GM13976 (cell line): ENCODE data around the gene SLU7.

Experiments
- DNase-seq: peaks from one replicate; pipeline ENCODE4 v3.0.0; 2012; ENCODE audit warnings: low spot score
- in situ Hi-C: fragments of 300-500 bp; cut with MboI; formaldehyde crosslinking; loops from one replicate; pipeline ENCODE4 v1.12.0; 2022; ENCODE audit warnings: low sequenced_read_pairs, mixed read lengths, inconsistent platforms; ENCODE audit not compliant: unreplicated experiment
- TF ChIP-seq, protein P1 (sequence below): IDR thresholded peaks from 2 replicates; pipeline ENCODE4 v1.5.1; 2012; ENCODE audit warnings: borderline replicate concordance, mild to moderate bottlenecking; ENCODE audit not compliant: insufficient read depth; ENCODE audit errors: extremely low read depth, missing control alignments, control extremely low read depth

The SLU7 gene

DNA sequence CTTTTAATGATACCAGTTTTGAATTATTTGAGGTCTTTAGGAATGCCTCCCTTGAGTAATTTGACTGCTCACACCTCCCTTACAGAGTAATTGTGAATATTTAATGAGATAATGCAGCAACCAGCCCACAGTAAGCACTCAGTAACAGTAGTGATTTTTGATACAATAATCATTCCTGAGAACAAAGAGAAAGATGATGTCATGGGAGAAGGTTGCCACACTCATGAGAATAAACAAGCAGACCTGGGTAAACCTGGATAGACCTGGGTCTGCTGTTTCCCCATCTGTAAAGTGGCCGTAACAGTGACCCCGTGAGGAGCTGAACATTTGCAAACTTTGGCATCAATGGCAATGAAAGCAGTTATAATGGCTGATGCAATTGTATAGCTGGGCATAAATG is 52.7 kb downstream of the SLU7 start:
- TF ChIP-seq, protein P1, sequence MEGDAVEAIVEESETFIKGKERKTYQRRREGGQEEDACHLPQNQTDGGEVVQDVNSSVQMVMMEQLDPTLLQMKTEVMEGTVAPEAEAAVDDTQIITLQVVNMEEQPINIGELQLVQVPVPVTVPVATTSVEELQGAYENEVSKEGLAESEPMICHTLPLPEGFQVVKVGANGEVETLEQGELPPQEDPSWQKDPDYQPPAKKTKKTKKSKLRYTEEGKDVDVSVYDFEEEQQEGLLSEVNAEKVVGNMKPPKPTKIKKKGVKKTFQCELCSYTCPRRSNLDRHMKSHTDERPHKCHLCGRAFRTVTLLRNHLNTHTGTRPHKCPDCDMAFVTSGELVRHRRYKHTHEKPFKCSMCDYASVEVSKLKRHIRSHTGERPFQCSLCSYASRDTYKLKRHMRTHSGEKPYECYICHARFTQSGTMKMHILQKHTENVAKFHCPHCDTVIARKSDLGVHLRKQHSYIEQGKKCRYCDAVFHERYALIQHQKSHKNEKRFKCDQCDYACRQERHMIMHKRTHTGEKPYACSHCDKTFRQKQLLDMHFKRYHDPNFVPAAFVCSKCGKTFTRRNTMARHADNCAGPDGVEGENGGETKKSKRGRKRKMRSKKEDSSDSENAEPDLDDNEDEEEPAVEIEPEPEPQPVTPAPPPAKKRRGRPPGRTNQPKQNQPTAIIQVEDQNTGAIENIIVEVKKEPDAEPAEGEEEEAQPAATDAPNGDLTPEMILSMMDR = no peak
- in situ Hi-C loops = no loop called here

DNA sequence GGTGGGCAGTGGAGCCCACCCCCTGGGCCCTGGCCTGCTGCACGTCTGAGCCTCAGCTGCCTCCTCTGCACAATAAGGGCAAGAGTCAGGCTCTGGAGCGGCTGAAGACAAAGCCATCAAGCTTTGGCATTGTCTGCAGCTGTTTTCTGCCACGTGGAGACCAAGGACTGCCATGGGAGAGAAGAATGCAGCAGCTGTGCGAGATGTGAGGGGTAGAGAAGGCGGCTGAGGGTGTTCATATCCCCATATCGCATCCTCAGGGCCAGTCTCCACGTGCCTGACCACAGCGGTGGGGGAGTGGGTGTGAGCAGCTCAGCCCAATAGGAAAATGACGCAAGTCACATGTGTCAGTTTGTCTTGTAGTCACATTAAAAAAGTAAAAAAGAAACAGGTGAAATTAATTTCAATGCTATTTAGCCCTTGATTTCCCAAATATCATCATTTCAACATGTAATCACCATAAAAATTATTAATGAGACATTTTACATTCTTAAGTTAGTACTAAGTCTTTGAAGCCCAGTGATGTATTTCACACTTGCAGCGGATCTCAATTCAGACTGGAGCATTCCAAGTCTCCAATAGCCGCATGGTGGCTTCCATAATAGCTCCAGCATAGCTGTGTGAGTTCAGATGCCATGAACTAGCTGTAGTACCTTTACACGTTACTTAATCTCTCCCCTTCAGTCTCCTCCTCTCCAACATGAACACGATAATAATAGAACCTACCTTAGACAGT is 55.1 kb downstream of the SLU7 start:
- in situ Hi-C loops = no loop called here
- DNase-seq = no peak
- TF ChIP-seq, protein P1 = no peak

More for the DNA sequence above, 52.7 kb downstream of the SLU7 start:
- no peak for DNase-seq

DNA sequence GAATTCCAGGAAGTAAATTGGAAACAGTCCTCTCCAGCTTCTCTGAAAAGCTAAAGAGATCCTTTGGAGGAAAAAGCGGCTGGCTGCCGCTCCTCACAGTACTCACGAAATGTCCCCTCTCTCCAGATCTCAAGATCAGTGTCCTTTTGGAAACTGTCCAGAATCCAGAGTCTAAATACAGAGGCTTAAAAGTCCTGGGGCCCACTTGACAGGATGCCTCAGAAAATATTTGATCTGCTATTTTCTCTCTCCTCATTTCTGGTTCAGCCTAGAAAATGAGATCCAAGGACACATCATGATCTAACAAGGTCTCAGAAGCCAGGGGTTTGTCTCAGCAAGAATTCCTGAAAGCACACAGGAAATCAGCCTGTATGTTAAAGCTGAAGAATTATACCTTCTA is 55.7 kb downstream of the SLU7 start:
- DNase-seq = no peak

DNA sequence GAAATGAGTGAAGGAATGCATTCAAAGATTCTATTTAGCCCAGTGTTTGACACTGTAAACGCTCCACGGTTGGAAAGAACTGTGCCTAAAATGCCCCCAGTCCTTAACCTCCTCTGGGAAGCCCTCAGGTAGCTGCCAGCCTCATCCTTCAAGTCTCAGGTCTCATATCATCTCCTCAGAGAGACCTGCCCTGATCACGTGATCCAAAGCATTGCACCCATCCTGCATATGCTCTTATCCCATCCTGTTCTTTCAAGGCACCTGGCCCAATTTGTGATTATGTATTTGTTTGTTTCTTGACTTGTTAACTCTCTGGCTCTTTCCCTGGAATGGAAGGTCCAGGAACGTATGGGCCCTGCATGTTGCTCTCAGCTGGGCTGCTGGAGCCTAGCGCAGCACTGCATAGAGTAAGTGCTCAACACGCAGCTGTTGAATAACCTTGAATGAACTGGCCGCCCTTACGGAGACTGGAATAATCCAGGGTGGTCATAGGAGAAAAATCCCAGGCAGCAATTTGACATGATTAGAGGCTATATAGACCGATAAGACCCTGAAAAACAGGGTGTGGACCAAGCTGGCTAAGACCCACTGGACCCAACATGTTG is 57.2 kb downstream of the SLU7 start:
- TF ChIP-seq, protein P1 = no peak
- DNase-seq = no peak
- in situ Hi-C loops = no loop called here

More for the DNA sequence above, 55.7 kb downstream of the SLU7 start:
- TF ChIP-seq, protein P1 = no peak
- in situ Hi-C loops = no loop called here

DNA sequence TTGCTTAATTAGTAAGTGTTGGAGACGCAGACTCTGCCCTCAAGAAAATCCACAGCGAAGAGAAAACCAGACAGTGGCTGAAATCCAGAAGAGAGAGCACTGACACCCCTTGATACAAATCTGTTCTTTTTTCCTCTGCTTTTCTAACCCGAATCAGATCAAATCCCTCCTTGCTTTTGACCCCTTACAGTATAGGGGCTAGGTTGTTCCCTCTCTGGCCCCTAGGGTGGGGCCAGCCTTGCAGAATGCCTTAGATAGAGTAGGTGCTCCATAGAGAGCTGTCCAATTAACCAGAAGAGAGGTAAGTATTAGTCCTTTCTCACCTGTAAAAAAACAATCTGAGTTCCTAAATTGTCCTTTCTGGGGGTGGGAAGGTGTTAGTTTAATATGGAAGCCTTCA is 58.6 kb downstream of the SLU7 start:
- DNase-seq = no peak
- in situ Hi-C loops = no loop called here
- TF ChIP-seq, protein P1 = no peak

DNA sequence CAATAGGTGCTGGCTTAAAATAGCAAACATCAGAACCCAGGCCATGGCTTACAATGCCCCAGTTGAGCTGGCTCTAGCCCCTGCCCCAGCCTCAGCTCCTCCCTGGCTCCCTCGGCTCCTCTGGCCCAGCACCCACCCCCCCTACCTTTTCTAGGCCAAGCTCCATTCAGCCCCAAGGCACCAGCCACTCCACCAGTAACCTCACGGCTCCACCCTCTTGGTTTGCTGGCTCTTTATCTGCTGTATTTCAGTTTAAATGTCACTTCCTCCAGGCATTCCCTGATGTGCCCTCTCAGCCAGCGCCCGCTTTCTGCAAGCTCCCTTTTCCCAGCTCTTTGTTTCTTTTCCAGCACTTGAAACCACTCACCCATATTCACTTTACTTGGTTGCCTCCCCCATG is 59.1 kb downstream of the SLU7 start:
- DNase-seq = no peak
- TF ChIP-seq, protein P1 = no peak
- in situ Hi-C loops = no loop called here
